GM19328 (cell line): ENCODE measurements around the gene GP1BB.

Experiments
- ATAC-seq: cut with Tn5 transposase; IDR thresholded peaks from one replicate; pipeline ENCODE4 v1.9.1; 2021; ENCODE audit warnings: mild to moderate bottlenecking, moderate library complexity; ENCODE audit not compliant: unreplicated experiment

The GP1BB gene

DNA sequence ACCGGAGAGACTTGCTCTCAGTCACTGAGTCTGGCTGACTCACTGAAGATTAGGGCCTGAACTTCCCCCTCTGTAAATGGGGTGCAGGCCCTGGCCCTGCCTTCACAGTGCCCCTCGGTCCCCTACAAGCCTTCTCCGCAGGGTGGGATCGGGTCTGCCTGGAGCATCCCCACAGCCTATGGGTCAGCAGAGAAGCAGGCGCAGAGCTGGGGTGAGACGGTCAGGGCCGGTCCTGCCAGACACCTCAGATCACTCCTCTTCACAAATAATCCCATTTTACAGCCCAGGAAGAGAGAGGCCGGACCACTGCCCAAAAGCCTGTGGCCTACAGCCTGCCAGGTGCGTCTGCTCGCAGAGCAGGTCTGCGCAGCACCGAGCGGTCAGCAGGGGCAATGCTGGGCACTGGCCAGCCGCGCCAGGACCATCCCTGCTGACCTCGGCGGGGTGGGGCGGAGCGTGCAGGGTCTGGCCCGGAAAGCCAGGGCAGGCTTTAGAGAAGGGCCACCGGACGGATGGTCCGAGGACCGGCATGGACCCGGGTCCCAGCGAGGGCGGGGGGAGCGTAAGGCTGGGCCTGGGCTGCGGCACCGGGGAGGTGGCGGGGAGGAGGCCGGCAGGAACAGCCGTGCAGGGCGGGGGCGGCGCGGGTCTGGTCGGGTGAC is 9.6 kb upstream of the GP1BB start:
- no peak for ATAC-seq

DNA sequence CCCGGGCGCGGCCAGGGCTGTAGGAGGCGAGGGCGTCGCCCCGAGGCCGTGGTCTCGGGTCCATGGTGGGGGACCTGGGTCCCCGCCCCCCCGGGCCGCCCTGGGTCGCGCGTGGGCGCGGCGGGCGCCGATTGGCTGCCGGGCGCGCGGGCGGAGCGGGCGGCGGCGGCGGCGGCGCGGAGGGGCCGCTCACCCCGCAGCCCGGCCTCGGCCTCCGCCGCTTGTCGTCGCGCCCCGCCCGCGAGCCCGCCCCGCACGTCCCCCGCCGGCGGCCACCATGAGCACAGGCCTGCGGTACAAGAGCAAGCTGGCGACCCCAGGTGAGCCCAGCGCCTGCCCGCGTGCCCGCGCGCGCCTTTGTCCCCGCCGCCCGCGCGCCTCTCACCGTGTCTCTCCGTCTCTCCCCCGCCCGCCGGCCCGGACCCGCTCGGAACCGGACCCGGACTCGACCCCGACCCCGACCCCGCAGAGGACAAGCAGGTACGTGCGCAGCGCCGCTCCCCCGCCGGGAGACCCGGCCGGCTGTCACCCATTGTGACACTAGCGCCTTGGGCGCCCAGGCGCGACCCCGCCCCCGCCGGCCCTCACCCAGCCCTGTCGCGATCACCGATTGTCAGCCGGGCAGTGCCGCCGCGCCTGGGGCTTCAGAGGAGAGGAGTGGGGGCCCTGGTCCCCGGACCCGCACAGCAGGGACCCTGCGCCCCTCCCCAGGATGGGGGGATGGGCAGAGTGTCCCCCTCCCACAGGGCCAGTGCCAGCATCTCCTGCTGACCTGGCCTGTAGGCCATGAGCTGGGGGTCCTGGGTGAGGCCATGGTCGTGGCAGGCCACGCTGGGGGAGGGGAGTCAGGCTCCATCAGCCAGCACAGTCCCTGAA is 8.8 kb upstream of the GP1BB start, which contains the start of gene SEPTIN5:
TSS of gene SEPTIN5 (plus strand) at position 192 of the 876 bp plus-strand sequence. CDS start at position 278, 86 bp downstream.
- no peak for ATAC-seq

DNA sequence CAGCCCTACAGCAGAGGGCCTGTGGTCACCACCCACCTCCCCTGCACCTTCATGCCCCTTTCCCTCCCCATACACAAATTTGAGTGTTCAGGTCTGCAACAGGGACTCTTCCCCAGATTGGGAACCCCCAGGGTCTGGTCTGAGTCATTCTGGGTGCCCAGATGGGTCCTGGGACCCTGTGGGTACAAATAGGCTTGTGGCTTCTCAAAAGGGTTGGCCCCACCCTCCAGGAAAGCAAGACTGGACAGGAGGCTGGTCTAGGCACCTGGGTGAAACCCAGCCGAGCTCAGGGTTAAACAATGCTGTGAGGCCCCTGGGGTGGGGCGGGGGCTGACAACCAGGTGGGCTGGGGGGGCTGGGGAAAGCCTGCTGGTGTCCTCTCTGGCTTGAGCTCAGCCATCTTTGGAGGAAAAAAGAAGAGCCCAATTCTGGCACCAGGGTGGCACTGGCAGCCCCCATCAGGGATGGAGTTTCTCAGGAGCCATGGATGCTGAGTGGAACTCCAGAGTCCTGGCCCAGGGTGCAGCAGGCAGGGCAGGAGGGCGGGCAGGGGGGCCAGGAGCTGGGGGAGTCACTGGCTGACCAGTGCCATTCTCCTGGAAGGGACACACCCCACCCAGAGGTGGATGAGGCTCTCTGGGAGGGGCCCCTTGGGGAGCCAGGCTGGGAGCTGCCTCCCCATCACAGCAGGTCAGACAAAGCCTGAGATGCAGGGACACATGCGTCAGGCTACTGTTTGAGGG is 8.0 kb upstream of the GP1BB start:
- ATAC-seq: no peak

GRCh38 chr22:19716041-19716828 is 7.1 kb upstream of the GP1BB start:
- ATAC-seq: no peak

DNA sequence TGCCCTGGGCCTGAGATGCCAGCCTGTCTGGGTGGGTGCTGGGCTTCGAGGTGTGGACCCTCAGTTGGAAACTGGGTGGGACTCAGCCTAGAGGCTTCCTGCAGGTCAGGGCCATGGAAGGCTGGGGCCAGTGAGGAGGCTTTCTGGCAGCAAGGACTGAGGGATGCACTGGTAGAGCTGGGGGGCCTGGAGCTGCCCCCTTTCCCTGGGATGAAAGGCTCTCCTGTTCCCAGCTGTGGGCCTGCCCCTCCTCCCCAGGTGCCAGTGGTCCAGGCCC is 6.6 kb upstream of the GP1BB start:
- ATAC-seq: no peak

DNA sequence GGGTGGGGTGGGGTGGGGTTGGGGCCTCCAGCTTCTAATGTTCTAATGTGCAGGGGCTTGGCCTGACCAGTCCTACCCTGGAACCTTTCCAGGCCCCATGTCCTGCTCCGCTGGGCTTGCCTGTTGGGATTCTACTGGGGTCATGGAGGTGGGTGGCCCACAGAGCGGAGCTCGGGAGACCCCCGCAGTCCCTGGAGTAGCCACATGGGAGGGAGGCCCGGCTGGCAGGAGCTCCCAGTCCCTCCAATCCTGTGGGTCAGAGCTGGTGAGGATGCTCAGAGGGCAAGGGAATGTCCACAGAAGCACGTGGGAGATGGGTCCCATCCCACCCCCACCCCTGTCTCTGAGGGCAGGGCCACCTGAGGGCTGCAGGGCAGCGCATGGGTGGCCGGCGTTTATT is 6.2 kb upstream of the GP1BB start:
- no peak for ATAC-seq

- ATAC-seq: no peak
Observed at GRCh38 chr22:19717691-19718455, 5.5 kb upstream of the GP1BB start.

- ATAC-seq: no peak
Observed at GRCh38 chr22:19718456-19719049, 4.8 kb upstream of the GP1BB start.

GRCh38 chr22:19719050-19719482 is 4.3 kb upstream of the GP1BB start:
- ATAC-seq: no peak

DNA sequence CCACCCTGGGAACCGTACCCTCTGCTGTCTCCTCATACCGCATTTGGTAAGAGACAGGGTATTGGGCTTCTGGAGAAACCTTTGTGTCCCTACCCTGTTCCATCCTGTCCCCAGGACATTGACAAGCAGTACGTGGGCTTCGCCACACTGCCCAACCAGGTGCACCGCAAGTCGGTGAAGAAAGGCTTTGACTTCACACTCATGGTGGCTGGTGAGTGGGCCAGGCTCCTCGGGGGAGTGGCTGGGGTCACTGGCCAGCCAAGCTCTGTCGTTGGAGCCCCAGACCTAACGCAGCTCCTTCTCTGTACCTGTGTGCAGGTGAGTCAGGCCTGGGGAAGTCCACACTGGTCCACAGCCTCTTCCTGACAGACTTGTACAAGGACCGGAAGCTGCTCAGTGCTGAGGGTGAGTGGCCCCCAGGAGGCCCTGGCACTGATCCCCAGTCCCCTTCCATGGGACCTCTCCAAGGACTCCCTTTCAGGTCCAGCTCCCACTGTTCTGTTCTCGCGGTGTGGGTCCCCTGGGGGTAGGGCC is 3.8 kb upstream of the GP1BB start:
- no peak for ATAC-seq

- ATAC-seq: no peak
Observed at GRCh38 chr22:19720150-19720827, 3.0 kb upstream of the GP1BB start.

- no peak for ATAC-seq
Observed at GRCh38 chr22:19720999-19721329, 2.4 kb upstream of the GP1BB start.

DNA sequence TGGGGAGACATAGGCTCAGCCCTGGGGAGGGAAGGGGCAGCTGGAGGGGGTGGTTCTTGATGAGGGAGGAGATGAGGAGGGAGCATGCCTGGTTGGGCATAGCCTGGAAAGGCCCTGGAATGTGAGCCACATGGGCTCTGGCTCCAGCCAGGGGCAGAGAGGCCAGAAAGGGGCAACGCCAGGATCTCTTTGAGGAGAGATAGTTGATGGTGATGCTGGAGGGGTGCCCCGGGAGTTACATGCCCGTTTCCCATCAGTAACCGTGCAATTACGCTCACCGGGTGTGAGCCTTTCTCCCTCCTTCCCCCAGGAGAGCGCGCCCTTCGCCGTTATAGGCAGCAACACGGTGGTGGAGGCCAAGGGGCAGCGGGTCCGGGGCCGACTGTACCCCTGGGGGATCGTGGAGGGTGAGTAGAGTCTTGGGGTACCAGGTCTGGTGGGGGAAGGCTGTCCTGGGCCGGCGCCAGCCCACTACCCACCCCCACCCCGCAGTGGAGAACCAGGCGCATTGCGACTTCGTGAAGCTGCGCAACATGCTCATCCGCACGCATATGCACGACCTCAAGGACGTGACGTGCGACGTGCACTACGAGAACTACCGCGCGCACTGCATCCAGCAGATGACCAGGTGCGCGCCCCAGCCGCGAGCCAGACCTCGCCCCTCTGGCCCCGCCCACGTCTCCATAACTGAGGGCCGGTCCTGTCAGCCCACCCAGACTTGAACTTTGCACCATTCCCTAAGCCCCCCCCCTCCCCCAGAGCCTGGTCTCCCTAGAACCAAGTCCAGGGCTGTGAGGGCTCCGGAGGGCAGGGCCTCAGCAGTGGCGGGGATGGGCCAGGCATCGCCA is 1.8 kb upstream of the GP1BB start:
- ATAC-seq: no peak

- no peak for ATAC-seq
Observed at GRCh38 chr22:19722178-19722981, 959 bp upstream of the GP1BB start.

- ATAC-seq: no peak
Observed at GRCh38 chr22:19722982-19723231, 432 bp upstream of the GP1BB start.

DNA sequence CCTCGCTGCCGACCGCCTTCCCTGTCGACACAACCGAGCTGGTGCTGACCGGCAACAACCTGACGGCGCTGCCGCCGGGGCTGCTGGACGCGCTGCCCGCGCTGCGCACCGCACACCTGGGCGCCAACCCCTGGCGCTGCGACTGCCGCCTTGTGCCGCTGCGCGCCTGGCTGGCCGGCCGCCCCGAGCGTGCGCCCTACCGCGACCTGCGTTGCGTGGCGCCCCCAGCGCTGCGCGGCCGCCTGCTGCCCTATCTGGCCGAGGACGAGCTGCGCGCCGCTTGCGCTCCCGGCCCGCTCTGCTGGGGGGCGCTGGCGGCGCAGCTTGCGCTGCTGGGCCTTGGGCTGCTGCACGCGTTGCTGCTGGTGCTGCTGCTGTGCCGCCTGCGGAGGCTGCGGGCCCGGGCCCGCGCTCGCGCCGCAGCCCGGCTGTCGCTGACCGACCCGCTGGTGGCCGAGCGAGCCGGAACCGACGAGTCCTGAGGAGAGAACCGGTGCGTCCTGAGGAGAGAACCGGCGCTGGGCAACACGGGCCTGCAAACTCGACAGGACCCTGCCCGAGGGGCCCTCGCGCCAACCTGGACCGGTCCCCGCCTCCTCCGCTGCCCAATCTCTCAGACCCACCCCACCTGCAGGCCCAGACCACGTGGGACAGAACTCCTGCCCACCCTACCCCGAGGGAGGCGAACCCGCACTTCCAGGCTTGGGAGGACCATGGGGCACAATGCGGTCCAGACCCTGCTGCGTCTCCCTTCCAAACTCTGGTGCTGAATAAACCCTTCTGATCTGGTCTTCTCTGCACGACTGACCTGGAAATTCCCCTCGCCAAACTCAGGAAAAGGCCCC is 866 bp downstream of the GP1BB start:
- no peak for ATAC-seq
